NCI-H69 (cell line): ENCODE measurements around the gene GUCY1A1.

ENCODE experiments used
- DNase-seq: peaks from one replicate; lab custom pipeline; 2025; lab: John Stamatoyannopoulos, UW

GUCY1A1 gene

GRCh38 chr4:155658681-155659064, 8.0 kb upstream of the GUCY1A1 start:
- DNase-seq: no peak

DNA sequence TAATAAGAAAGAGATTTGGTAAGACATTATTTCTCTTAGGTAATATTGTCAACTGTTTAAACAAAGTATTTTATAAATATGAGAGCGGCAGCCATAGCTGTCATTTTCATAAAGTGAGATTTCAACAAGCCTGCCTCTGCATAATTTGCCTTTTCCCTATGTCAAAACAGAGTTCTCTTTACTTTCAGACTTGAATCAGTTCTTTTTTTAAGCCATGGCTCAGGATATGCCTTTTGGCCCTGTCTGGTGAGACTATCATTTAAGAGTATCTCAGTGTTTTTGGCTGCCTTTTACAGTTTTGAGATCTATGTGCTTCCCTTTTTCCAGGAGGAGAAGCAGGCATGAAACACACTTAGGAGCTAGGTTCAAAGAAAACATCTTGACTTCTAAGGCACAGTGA, 7.5 kb upstream of the GUCY1A1 start:
- DNase-seq: no peak

GRCh38 chr4:155660436-155660835, 6.2 kb upstream of the GUCY1A1 start:
- DNase-seq: no peak

- no peak for DNase-seq
Observed at GRCh38 chr4:155665054-155665453, 1.6 kb upstream of the GUCY1A1 start.

DNA sequence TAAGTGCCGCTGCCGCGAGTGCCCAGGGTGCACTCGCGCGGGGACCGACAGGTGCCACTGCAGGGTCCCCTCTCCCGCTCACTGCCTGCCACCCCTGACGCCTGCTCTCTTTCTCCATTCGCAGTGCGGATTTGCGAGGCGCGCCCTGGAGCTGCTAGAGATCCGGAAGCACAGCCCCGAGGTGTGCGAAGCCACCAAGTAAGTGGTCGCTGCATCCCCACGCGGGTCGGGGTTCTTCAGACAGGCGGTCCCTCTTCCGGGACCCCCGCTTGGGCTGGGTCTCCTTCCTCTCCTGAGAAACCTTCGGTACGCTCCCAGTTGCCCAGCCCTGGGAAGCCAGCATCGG, 547 bp downstream of the GUCY1A1 start:
- peak; percentile 29 for DNase-seq

- DNase-seq: peak; percentile 51
Observed at GRCh38 chr4:155667568-155668511, 1.2 kb downstream of the GUCY1A1 start.

- no peak for DNase-seq
Observed at GRCh38 chr4:155668707-155669220, 2.1 kb downstream of the GUCY1A1 start.

DNA sequence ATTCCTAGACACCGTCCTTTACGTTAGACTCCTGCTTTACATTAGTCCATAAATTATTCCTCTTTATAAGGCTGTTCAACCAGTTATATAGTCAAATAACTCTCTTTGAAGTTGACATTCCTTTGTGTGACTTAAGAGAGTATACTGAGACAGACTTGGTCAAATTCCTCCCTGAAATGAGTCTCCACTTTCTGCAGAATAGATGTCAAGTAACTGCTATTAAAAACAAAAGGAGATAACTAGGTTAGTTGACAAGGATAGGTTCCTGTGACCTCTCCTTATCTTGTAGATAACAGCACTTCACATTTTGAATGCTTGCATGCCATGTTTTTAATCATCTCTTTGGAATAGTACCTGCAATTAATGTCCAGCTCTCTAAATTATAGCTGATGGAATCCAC, 5.7 kb downstream of the GUCY1A1 start:
- no peak for DNase-seq

DNA sequence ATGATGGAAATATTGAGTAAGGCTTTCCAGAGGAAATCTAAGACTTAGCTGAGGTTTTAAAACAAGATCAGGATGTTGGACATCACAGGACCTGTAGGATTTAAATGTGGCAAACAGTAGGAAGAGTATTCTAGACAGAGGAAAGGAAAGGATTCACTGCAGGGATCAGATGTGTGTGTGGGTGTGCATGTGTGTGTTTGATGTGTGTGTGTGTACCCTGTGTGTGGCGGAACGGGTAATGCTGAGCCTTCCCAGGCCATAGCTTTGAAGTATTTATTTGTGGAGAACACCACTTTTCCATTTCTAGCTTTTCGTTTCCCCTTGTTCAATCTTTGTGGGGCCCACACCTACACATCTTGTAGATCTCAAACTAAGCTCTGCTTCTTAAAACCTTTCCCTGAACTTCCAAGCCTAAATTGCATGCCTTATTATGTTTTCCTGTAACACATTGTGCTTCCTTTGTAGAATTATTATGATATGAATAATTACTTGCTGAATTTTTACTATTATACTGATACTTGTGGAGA, 6.9 kb downstream of the GUCY1A1 start:
- DNase-seq: no peak

DNA sequence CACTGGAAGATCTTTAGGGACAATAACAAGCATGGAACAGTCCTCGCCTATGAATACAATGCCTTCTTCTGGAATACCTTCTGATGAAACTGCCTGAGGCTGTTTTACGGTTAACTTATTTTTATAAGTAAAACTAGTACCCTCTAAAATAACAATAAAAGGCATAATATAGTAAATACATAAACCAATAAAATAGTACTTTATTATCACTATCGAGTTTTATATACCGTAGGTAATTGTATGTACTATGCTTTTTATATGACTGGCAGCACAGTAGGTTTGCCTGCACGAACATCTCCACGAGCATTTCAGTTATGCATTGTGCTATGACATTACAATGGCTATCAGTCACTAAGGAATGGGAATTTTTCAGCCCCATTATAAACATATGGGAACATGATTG, 8.0 kb downstream of the GUCY1A1 start:
- DNase-seq: no peak

DNA sequence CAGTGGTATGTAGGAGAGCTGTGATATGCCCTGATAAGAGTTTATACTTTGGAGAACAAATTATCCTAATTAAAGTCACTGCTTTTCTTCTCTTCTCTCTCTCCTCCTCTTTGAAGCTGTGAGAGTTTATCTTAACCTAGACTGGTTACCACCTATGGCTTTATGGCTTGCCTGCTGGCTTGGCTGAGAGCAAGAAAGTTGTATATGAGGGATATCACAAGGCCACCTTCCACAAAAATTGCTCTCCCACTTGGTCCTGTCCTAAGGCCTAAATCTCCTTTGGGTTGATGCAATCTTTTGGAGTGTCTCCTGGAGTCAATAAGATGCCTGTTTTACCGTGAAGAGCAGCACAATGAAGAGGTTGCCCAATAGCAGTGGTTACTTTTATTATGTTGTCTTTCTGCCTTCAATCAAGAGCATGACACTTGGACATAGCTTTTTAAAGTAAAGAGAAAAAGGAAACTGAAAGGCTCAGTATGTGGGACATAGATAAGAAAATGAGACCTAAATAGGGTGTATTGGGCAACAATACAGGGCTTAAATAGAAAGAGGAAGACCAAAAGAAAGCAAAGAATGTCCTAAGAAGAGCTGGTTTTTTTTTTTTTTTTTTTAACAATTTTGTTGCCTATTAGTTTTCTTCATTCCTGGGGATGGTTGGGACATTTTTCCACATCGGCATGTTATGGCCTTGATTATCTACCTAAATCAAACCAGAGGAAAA, 9.2 kb downstream of the GUCY1A1 start:
- DNase-seq: no peak

GRCh38 chr4:155676430-155676825, 9.8 kb downstream of the GUCY1A1 start:
- no peak for DNase-seq

DNA sequence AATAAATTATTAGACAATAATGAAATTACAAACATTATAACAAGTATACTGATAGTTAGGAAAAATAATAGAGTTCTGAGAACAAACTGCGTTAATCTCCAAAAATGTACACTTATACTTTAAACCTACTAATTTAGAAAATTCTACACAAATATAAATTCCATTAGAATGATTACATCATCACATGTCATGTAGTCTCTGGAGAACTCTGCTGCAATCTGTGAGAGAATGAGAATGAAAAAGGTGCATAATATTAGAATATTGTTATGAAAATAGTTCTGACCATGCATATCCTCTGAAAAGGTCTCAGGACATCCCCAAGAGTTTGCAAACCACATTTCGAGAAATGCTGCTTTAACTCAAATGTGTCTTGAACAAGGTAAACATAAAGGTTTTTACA, 11.4 kb downstream of the GUCY1A1 start:
- DNase-seq: no peak

GRCh38 chr4:155679343-155679742, 12.7 kb downstream of the GUCY1A1 start:
- DNase-seq: no peak

DNA sequence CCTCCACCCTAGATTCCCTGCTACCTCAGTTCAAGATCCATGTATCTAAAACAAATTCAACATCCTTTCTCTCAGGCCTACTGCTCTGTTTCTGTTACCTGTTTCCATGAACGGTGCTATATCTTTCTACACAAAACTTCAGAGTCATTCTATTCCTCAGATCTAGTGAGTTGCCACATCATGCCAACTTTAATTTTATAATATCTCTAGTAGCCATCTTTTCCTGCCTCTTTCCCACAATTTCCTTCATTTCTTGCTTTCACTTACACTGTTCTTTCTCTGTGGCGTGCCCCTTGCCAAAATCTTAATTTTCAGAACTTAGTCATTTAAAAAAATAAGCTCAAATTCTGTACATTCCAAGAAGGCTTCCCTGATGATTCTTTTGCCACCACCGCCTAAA, 15.2 kb downstream of the GUCY1A1 start:
- DNase-seq: no peak

DNA sequence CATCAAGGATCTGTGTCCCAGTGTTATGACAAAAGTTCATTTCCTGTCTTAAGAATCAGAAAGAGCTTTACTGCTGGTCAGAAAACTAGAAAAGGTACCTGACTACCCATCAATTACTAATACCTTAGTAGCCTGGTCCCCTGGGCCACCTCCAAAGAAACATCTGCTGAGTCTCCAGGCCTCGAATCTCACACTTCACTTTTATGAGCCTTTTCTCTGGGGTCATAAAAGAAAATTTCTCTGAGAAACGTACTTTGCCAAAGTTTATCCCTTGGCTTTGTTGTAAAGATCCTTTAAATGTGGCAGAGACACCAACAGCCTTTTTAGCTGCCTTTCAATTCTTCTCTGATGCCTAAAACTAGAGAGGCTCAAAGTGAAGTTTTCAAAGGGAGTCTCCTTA, 17.8 kb downstream of the GUCY1A1 start:
- no peak for DNase-seq

GRCh38 chr4:155684892-155685541, 18.4 kb downstream of the GUCY1A1 start:
- DNase-seq: no peak

DNA sequence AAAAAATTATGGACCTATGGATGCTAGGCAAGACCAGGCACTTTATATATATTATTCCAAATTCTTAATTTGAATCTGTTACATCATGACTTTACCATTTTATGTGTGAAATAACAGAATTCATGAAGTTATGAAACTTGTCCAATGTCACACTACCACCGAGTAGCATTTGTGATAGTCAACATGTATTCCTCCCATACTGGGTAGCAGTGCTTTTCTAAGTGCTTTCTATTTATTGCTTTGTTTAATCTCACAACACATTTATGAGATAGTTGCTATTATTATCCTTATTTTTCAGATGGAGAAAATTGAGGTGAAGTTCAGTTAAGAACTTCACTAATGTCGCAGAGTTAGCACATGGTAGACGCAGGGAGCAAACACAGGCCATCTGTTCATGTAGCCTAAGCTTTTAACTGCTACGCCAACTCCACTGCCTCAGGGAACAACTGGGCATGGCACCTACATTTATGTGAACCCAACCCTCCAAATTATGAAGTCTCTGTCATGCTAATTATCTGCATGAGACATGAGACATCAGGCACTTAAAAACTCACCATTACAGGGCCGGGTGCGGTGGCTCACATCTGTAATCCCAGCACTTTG, 20.8 kb downstream of the GUCY1A1 start:
- peak; percentile 64 for DNase-seq

- no peak for DNase-seq
Observed at GRCh38 chr4:155688211-155688610, 21.6 kb downstream of the GUCY1A1 start.

DNA sequence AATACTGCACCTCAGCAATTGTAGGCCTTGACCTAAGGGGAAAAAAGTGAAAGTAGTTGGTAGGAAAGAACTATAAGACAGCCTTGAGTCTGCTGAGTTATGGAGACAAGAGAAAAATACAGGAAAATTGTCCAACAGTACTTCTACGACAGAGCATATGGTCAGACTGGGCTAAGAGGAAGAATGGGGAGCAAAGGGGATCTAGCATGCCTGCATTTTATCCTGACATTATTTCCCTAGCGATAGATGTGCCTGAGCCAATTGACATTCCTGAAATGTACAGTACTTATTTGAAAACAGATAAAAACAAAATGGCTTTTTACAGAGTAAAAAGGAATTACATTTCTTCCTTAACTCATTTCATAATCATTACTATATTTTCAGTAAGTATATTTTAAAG, 22.2 kb downstream of the GUCY1A1 start:
- no peak for DNase-seq

- DNase-seq: no peak
Observed at GRCh38 chr4:155690044-155690837, 23.6 kb downstream of the GUCY1A1 start.
